Stimulated activated CD4-positive, alpha-beta T cell treated with anti-CD3 and anti-CD28 coated beads, Interleukin-12 subunit alpha, Interleukin-12 subunit beta, amount 100 ng/mL, for 4 hours (primary cell): Measurements from ENCODE around the gene RAD51B.

Experiments used
- DNase-seq: peaks from one replicate; pipeline ENCODE4 v3.0.0-alpha.2; 2020

Gene RAD51B

GRCh38 chr14:68592948-68593556 lies 773.5 kb downstream of the RAD51B start:
- no peak for DNase-seq

GRCh38 chr14:68593806-68594536 lies 774.4 kb downstream of the RAD51B start:
- no peak for DNase-seq

- DNase-seq = no peak
Observed at GRCh38 chr14:68594737-68595380, 775.3 kb downstream of the RAD51B start.

DNA sequence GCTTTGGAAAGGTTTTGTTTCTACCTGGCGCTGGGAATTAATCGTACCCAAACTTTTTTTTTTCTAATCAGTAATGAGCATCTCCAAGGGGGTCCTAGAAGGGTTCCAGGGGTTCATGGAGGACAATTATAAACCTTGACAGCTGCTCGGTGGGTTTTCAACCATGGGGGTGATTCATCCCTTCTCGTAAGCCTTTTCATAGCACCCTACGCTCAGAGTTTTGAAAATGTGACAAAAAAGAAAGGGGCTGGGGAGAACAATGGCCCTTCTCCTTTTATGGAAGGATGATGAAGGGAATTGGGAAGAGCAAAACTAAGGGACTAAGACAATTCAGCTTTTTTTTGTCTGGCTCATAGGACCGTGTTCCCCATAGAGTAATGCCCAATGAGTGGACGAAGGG lies 776.6 kb downstream of the RAD51B start:
- DNase-seq = no peak

- no peak for DNase-seq
Observed at GRCh38 chr14:68596701-68597100, 777.1 kb downstream of the RAD51B start.

DNA sequence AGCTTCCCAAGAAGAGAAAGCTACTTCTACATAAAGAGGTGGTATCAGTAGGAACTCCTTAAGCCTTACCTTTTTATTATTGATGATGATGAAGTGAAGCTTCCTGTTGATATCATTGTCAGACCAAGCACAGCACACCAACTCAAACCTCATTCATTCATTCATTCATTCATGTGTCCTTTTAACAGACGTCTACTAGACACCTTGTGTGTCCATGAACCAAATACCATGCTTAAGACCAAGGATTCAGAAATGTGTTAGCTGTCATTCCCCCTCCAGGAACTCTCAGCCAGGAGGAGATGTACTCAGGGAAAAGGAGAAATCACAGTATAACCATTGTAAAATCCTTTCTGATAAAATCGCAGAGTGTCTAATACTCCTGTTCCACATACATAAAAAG lies 778.5 kb downstream of the RAD51B start:
- no peak for DNase-seq

- DNase-seq = no peak
Observed at GRCh38 chr14:68598621-68599447, 779.3 kb downstream of the RAD51B start.

DNA sequence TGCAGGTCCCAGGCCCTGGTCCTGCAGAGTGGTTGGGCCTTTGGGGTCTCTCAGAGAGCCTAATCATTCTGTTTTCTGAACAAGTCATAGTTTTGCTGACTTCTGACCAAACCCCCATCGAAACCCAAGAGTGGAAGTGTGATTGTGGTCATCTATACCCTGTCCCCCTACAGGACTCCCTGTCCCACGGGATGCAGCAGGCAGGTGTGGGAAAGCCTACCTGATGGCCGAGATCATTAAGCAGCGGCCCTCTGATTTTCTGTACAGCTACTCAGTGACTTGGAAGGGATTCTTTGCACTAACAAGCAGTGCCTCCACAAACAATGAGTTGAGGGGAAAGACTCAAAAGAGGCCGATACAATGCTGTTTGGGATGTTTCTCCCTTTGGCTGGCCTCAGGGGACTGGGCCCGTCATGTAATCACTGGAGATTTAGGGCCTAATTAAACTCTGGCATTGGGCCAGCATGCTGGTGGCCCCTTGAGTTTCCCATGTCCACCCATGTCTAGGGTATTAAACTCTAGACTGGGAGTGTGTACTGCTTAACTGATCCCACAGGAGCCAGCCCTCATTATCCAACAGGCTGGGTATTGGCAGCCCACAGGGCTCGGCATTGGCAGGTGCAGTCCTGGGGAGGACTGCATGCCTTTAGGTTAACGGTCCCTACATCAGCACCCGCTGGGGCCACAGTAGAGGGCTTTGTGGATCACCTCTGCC lies 780.5 kb downstream of the RAD51B start:
- DNase-seq = no peak

DNA sequence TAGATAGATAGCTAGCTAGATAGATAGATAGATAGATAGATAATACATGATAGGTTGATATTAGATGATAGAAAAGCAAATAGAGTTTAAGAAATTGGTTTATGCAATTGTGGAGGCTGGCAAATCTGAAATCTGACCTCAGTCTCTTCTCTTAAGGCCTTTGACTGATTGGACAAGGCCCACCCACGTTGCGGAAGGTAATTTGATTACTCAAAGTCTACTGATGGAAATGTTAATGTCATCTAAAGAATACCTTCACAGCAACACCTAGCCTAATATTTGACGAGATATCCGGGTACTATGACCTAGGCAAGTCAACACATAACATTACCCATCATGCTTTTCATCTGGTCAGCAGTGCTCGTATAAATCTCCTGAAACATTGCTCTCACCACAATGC lies 782.9 kb downstream of the RAD51B start:
- no peak for DNase-seq

GRCh38 chr14:68603533-68604360 lies 784.2 kb downstream of the RAD51B start:
- no peak for DNase-seq

DNA sequence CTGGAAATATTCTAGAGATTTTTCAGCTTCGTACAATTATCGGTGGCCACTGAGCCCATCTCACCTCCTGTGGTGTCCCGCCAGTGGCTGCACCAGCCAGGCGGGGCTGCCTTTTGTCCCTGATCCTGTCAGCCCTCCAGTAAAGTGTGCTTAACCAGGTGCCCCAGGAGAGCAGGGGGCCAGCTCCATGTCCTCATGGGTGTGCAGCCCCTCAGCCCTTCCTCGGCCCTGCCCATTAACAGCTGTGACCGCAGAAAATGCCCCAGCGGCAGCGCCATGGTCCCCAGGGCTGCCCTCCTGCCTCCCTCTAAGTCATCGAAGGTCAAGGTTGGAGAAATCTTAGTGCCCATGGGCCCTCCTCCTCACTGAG lies 784.8 kb downstream of the RAD51B start:
- DNase-seq = no peak

- DNase-seq = no peak
Observed at GRCh38 chr14:68604822-68605221, 785.2 kb downstream of the RAD51B start.

GRCh38 chr14:68606176-68606575 lies 786.6 kb downstream of the RAD51B start:
- DNase-seq = no peak

DNA sequence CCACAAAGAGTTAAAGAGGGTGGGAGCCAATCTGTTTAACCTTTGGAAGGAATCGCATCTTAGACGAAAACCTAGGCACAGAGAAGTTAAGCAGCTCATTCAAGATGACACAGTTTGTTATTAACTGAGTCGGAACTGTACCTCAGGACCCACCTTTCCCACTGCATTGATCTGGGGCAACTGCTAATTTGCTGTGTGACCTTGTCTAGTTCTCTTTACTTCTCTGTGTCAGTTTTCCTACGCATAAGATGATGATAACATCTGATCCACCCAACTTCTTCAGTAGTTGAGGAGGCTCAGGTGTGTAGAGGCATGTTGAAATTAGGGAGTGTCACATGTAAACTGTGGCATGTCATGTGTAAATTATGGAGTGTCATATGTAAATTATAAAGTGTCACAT lies 787.1 kb downstream of the RAD51B start:
- DNase-seq = no peak

GRCh38 chr14:68607081-68607866 lies 787.7 kb downstream of the RAD51B start:
- no peak for DNase-seq

- DNase-seq = no peak
Observed at GRCh38 chr14:68607867-68608573, 788.4 kb downstream of the RAD51B start.

DNA sequence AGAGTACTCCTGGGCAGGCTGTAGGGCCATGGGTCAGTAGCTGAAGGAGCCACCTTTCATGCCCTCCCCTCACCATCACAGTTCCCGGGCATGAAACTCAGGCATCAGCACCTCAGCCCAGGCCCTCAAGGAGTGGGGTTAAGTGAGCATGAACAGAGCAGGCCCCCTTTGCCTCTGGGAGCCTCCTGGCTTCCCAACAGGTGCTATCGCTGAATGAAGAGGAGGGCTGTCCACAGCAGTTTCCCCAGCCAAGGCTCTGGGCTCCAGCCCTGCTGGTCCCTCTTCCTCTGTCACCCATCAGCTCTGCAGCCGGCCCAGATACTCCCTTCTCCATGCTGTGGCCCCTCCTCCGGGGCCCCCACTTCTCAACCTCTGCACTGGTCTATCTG lies 789.0 kb downstream of the RAD51B start:
- no peak for DNase-seq

- DNase-seq = no peak
Observed at GRCh38 chr14:68609012-68609411, 789.4 kb downstream of the RAD51B start.

DNA sequence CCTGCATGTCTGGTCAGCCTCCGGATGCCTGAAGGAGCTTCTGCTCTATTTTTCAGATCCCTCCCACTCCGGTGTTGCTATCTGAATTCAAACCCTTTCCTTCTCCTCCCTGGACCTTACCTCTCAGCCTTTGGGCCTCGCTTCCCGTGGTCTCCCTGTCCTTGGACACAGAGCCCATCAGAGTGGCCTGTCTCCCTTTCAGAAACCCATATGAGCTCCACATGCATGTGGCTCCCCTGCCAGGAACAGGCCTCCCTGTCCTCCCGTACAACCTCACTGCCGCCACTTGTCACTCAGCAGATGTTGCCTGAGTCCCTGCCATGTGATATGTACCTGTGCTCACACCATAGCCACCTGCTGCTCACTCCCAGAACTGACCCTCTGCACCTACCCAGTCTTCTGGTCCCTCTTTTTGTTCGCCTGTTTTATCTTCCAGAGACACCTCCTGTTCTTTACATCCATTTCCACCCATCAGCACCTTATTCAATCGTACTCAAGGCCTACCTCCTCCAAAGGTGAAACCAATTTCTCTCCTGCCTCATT lies 790.7 kb downstream of the RAD51B start:
- no peak for DNase-seq

- DNase-seq = no peak
Observed at GRCh38 chr14:68611599-68611998, 792.0 kb downstream of the RAD51B start.
